ENCODE measurements around the gene MARCHF10. TPM values are rescaled to one million over a fixed set of nuclear protein-coding genes. Genes with fewer than 3 reads are reported as not detected.
A peak's percentile ranks its signal among the peaks of the same experiment; 100 is the strongest.

Gene MARCHF10
- total and polyA plus RNA-seq, 2 donors (not counting 1 experiment from before 2014, with no cell fraction given): 0.17 TPM; not detected in 1

DNA sequence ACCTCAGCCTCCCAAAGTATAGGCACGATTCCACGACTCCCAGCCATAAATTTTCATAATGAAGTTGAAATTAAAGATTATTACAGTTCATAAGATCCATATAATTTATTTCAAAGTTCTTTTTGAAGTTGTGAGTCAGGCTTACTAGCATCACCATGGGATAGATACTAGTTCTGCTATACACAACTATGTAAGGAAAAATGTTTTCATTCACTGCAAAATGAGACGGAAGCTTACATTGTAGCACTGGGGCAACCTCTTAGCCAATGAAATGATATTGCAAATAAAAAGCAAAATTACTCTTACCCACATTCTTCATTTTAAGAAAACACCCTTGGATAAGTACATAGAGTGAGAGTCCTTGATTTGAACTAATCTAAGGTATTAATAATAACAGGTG, 18.8 kb upstream of the MARCHF10 start:
- TF ChIP-seq EZH2 (IDR thresholded peaks at IDR 0.05; ENCODE audit: low read length, missing control alignments) (no peak), CTCF (conservative IDR thresholded peaks at IDR 0.05 in 1 of 2, IDR thresholded peaks at IDR 0.05 in 1 of 2; ENCODE audit: low read depth in 1 of 2, low read length in 2 of 2) (no peak)
- DNase-seq (ENCODE audit: low read depth in 2 of 2): peak; percentile 22 to 26
- Histone ChIP-seq H4K20me1 (ENCODE audit: control insufficient read depth, extremely low read depth, insufficient read depth, low read length) (no peaks in the 10 kb centered on the region), H3K9me3 (ENCODE audit: control insufficient read depth, insufficient read depth, low read depth, low read length) (no peaks in the 10 kb centered on the region), H3K4me3 (replicated peaks in 1 of 4; ENCODE audit: control extremely low read depth in 1 of 4, insufficient read depth in 1 of 4, low read depth in 3 of 4, low read length in 4 of 4) (no peak overlapping the region), H3K4me1 (ENCODE audit: control insufficient read depth, extremely low read depth, insufficient read depth, low read length) (peaks cover 8% of the 10 kb centered on the region), H3K27ac (ENCODE audit: insufficient read depth, low read length) (no peak overlapping the region), H3K9ac (ENCODE audit: insufficient read depth, low read length) (no peak overlapping the region), H3K27me3 (ENCODE audit: control insufficient read depth, insufficient read depth, low read length) (no peaks in the 10 kb centered on the region), H2AFZ (ENCODE audit: low read length) (no peak overlapping the region), H3K36me3 (ENCODE audit: control insufficient read depth, insufficient read depth, low read length) (no peaks in the 10 kb centered on the region), H3K4me2 (ENCODE audit: extremely low read depth, insufficient read depth, low read length) (no peak overlapping the region), H3K79me2 (ENCODE audit: control insufficient read depth, insufficient read depth, low read length) (no peaks in the 10 kb centered on the region)

- peaks cover 16% of the 10 kb centered on the region for H3K4me1 ChIP-seq (ENCODE audit: control insufficient read depth, extremely low read depth, insufficient read depth, low read length)
- H3K4me3 ChIP-seq (replicated peaks in 1 of 4; ENCODE audit: control extremely low read depth in 1 of 4, insufficient read depth in 1 of 4, low read depth in 3 of 4, low read length in 4 of 4): no peak overlapping the region
- H2AFZ ChIP-seq (ENCODE audit: low read length): peak overlapping the region; percentile 13
- peak overlapping the region; percentile 48 for H3K4me2 ChIP-seq (ENCODE audit: extremely low read depth, insufficient read depth, low read length)
- TF ChIP-seq CTCF (conservative IDR thresholded peaks at IDR 0.05 in 1 of 2, IDR thresholded peaks at IDR 0.05 in 1 of 2; ENCODE audit: low read depth in 1 of 2, low read length in 2 of 2) (no peak), EZH2 (IDR thresholded peaks at IDR 0.05; ENCODE audit: low read length, missing control alignments) (no peak)
- no peak overlapping the region for H3K9ac ChIP-seq (ENCODE audit: insufficient read depth, low read length)
- H3K27me3 ChIP-seq (ENCODE audit: control insufficient read depth, insufficient read depth, low read length): no peaks in the 10 kb centered on the region
- H3K9me3 ChIP-seq (ENCODE audit: control insufficient read depth, insufficient read depth, low read depth, low read length): no peaks in the 10 kb centered on the region
- H4K20me1 ChIP-seq (ENCODE audit: control insufficient read depth, extremely low read depth, insufficient read depth, low read length): no peaks in the 10 kb centered on the region
- no peaks in the 10 kb centered on the region for H3K36me3 ChIP-seq (ENCODE audit: control insufficient read depth, insufficient read depth, low read length)
- DNase-seq (ENCODE audit: low read depth in 2 of 2): no peak
- H3K27ac ChIP-seq (ENCODE audit: insufficient read depth, low read length): peak overlapping the region; percentile 49
- H3K79me2 ChIP-seq (ENCODE audit: control insufficient read depth, insufficient read depth, low read length): no peaks in the 10 kb centered on the region
These were observed 17.1 kb upstream of the MARCHF10 start for GRCh38 chr17:62825182-62825581.

- peak overlapping the region; percentile 49 for H3K27ac ChIP-seq (ENCODE audit: insufficient read depth, low read length)
- no peak for TF ChIP-seq EZH2 (IDR thresholded peaks at IDR 0.05; ENCODE audit: low read length, missing control alignments)
- no peak for TF ChIP-seq CTCF (conservative IDR thresholded peaks at IDR 0.05 in 1 of 2, IDR thresholded peaks at IDR 0.05 in 1 of 2; ENCODE audit: low read depth in 1 of 2, low read length in 2 of 2)
- no peak overlapping the region for H3K4me3 ChIP-seq (replicated peaks in 1 of 4; ENCODE audit: control extremely low read depth in 1 of 4, insufficient read depth in 1 of 4, low read depth in 3 of 4, low read length in 4 of 4)
- H3K4me1 ChIP-seq (ENCODE audit: control insufficient read depth, extremely low read depth, insufficient read depth, low read length): peaks cover 16% of the 10 kb centered on the region
- no peak overlapping the region for H3K9ac ChIP-seq (ENCODE audit: insufficient read depth, low read length)
- no peaks in the 10 kb centered on the region for H3K36me3 ChIP-seq (ENCODE audit: control insufficient read depth, insufficient read depth, low read length)
- peak overlapping the region; percentile 13 for H2AFZ ChIP-seq (ENCODE audit: low read length)
- peak; percentile 78 to 99 for DNase-seq (ENCODE audit: low read depth in 2 of 2)
- no peaks in the 10 kb centered on the region for H4K20me1 ChIP-seq (ENCODE audit: control insufficient read depth, extremely low read depth, insufficient read depth, low read length)
- H3K4me2 ChIP-seq (ENCODE audit: extremely low read depth, insufficient read depth, low read length): peak overlapping the region; percentile 48
- no peaks in the 10 kb centered on the region for H3K79me2 ChIP-seq (ENCODE audit: control insufficient read depth, insufficient read depth, low read length)
- no peaks in the 10 kb centered on the region for H3K9me3 ChIP-seq (ENCODE audit: control insufficient read depth, insufficient read depth, low read depth, low read length)
- H3K27me3 ChIP-seq (ENCODE audit: control insufficient read depth, insufficient read depth, low read length): no peaks in the 10 kb centered on the region
These were observed 16.4 kb upstream of the MARCHF10 start for GRCh38 chr17:62824290-62825131.

Measured in fibroblast of lung (primary cell).